ENCODE results near the gene FCRL2.

- TF ChIP-seq CTCF (IDR thresholded peaks at IDR 0.05), result no peak
- no peak for TF ChIP-seq POLR2A (IDR thresholded peaks at IDR 0.05)
These were observed 21.3 kb upstream of the FCRL2 start for GRCh38 chr1:157798211-157798610.
